ENCODE results near the gene LEPROT. TPM values are rescaled to one million over a fixed set of nuclear protein-coding genes. Genes with fewer than 3 reads are reported as not detected.

Gene LEPROT
- total RNA-seq, 4 donors from 2014 or later: 54.5 to 73.3 (median 66.7) TPM

- H3K4me3 ChIP-seq: no peak overlapping the region
- intact Hi-C loops (cut with DNase I): no loop called here
- H3K27ac ChIP-seq (replicated peaks in 1 of 4): peak overlapping the region in 2 of 4 donors; percentile 30 to 34
- no peak for TF ChIP-seq POLR2A (IDR thresholded peaks at IDR 0.05; ENCODE audit: low read depth)
- TF ChIP-seq CTCF (IDR thresholded peaks at IDR 0.05): no peak
- TF ChIP-seq POLR2AphosphoS5 (IDR thresholded peaks at IDR 0.05): no peak
- TF ChIP-seq EP300 (IDR thresholded peaks at IDR 0.05): no peak
- H3K36me3 ChIP-seq: no peaks in the 10 kb centered on the region
- H3K27me3 ChIP-seq: no peaks in the 10 kb centered on the region
- WGBS: 71% methylated on average over 4 of the region's 4 CpGs
- H3K9me3 ChIP-seq: no peaks in the 10 kb centered on the region
- peaks cover 16 to 30% (median 24%) of the 10 kb centered on the region in 4 donors for H3K4me1 ChIP-seq
- no peak for DNase-seq (ENCODE audit: extremely low spot score)
Observed at GRCh38 chr1:65469889-65470340, 49.4 kb downstream of the LEPROT start.

GRCh38 chr1:65470766-65471165, 50.3 kb downstream of the LEPROT start:
- intact Hi-C loops (cut with DNase I): no loop called here
- H3K27me3 ChIP-seq: no peaks in the 10 kb centered on the region
- no peak for DNase-seq (ENCODE audit: extremely low spot score)
- no peak for TF ChIP-seq CTCF (IDR thresholded peaks at IDR 0.05)
- TF ChIP-seq POLR2A (IDR thresholded peaks at IDR 0.05; ENCODE audit: low read depth): no peak
- TF ChIP-seq POLR2AphosphoS5 (IDR thresholded peaks at IDR 0.05): no peak
- TF ChIP-seq EP300 (IDR thresholded peaks at IDR 0.05): no peak
- no peaks in the 10 kb centered on the region for H3K36me3 ChIP-seq
- no peak overlapping the region for H3K4me3 ChIP-seq
- H3K27ac ChIP-seq (replicated peaks in 1 of 4): peak overlapping the region in 1 of 4 donors; percentile 21
- WGBS: 41% methylated on average over 1 of the region's 1 CpG
- peaks cover 17 to 30% (median 24%) of the 10 kb centered on the region in 4 donors for H3K4me1 ChIP-seq
- no peaks in the 10 kb centered on the region for H3K9me3 ChIP-seq

- H3K27me3 ChIP-seq: no peaks in the 10 kb centered on the region
- H3K4me1 ChIP-seq: peaks cover 21 to 30% (median 24%) of the 10 kb centered on the region in 4 donors
- 76% methylated on average over 2 of the region's 2 CpGs for whole genome bisulfite sequencing
- intact Hi-C loops (cut with DNase I): no loop called here
- H3K9me3 ChIP-seq: no peaks in the 10 kb centered on the region
- H3K4me3 ChIP-seq: no peak overlapping the region
- no peaks in the 10 kb centered on the region for H3K36me3 ChIP-seq
- no peak for DNase-seq (ENCODE audit: extremely low spot score)
- TF ChIP-seq POLR2AphosphoS5 (IDR thresholded peaks at IDR 0.05) (no peak), CTCF (IDR thresholded peaks at IDR 0.05) (no peak), EP300 (IDR thresholded peaks at IDR 0.05) (no peak), POLR2A (IDR thresholded peaks at IDR 0.05; ENCODE audit: low read depth) (no peak)
- H3K27ac ChIP-seq (replicated peaks in 1 of 4): peak overlapping the region in 1 of 4 donors; percentile 21
Observed at GRCh38 chr1:65471213-65471833, 50.9 kb downstream of the LEPROT start.

GRCh38 chr1:65471861-65472332, 51.4 kb downstream of the LEPROT start:
- no peak for DNase-seq (ENCODE audit: extremely low spot score)
- no peak overlapping the region for H3K4me3 ChIP-seq
- 55% methylated on average over 4 of the region's 4 CpGs for WGBS
- TF ChIP-seq EP300 (IDR thresholded peaks at IDR 0.05) (no peak), POLR2AphosphoS5 (IDR thresholded peaks at IDR 0.05) (peak in 1 of 2 donors; percentile 40)
- no peaks in the 10 kb centered on the region for H3K9me3 ChIP-seq
- H3K27ac ChIP-seq (replicated peaks in 1 of 4): no peak overlapping the region
- H3K4me1 ChIP-seq: peaks cover 21 to 30% (median 24%) of the 10 kb centered on the region in 4 donors
- H3K27me3 ChIP-seq: no peaks in the 10 kb centered on the region
- intact Hi-C loops (cut with DNase I): no loop called here
- no peaks in the 10 kb centered on the region for H3K36me3 ChIP-seq

- intact Hi-C loops (cut with DNase I): no loop called here
- Histone ChIP-seq H3K36me3 (no peaks in the 10 kb centered on the region), H3K9me3 (no peaks in the 10 kb centered on the region), H3K27me3 (no peaks in the 10 kb centered on the region), H3K27ac (replicated peaks in 1 of 4) (no peak overlapping the region), H3K4me1 (peaks cover 0 to 15% (median 3%) of the 10 kb centered on the region in 4 donors), H3K4me3 (no peak overlapping the region)
- WGBS: 79% methylated on average over 3 of the region's 3 CpGs
- no peak for DNase-seq (ENCODE audit: extremely low spot score)
- no peak for TF ChIP-seq POLR2A (IDR thresholded peaks at IDR 0.05; ENCODE audit: low read depth)
- TF ChIP-seq CTCF (IDR thresholded peaks at IDR 0.05): no peak
- TF ChIP-seq EP300 (IDR thresholded peaks at IDR 0.05): no peak
- no peak for TF ChIP-seq POLR2AphosphoS5 (IDR thresholded peaks at IDR 0.05)
Observed at GRCh38 chr1:65476327-65476726, 55.9 kb downstream of the LEPROT start.
